Activated naive CD8-positive, alpha-beta T cell (primary cell): ENCODE data around the gene GRIK4.
"Not testable (repeated sequence)": the region's sequence is repeated elsewhere in the genome, so short reads cannot be mapped to it uniquely, and the experiment has no call there.

Source experiments
- H3K27ac Mint-ChIP-seq: one replicate; pipeline ENCODE4 v1.8.0; 2021; ENCODE audit warnings: mixed read lengths
- H3K27me3 Mint-ChIP-seq: one replicate; pipeline ENCODE4 v1.8.0; 2021; ENCODE audit warnings: mixed read lengths
- H3K36me3 Mint-ChIP-seq: one replicate; pipeline ENCODE4 v1.8.0; 2021; ENCODE audit warnings: mixed read lengths
- H3K4me1 Mint-ChIP-seq: one replicate; pipeline ENCODE4 v1.8.0; 2021; ENCODE audit warnings: low read depth, mixed read lengths
- H3K4me3 Mint-ChIP-seq: one replicate; pipeline ENCODE4 v1.8.0; 2021; ENCODE audit warnings: mild to moderate bottlenecking, mixed read lengths
- H3K9me3 Mint-ChIP-seq: one replicate; pipeline ENCODE4 v1.8.0; 2021; ENCODE audit warnings: low read depth, mixed read lengths

GRIK4 gene

GRCh38 chr11:120746836-120747609 is 235.5 kb downstream of the GRIK4 start:
- Mint-ChIP-seq H3K4me1 (no peaks in the 10 kb centered on the region), H3K36me3 (no peaks in the 10 kb centered on the region), H3K27ac (no peak overlapping the region), H3K9me3 (no peaks in the 10 kb centered on the region), H3K27me3 (peaks cover 4% of the 10 kb centered on the region), H3K4me3 (no peak overlapping the region)

GRCh38 chr11:120747850-120748814 is 236.6 kb downstream of the GRIK4 start:
- H3K4me1 Mint-ChIP-seq, result no peaks in the 10 kb centered on the region
- H3K36me3 Mint-ChIP-seq, result no peaks in the 10 kb centered on the region
- H3K27ac Mint-ChIP-seq, result no peak overlapping the region
- no peak overlapping the region for H3K4me3 Mint-ChIP-seq
- no peaks in the 10 kb centered on the region for H3K9me3 Mint-ChIP-seq
- H3K27me3 Mint-ChIP-seq, result peaks cover 4% of the 10 kb centered on the region

- Mint-ChIP-seq H3K36me3 (no peaks in the 10 kb centered on the region), H3K4me1 (no peaks in the 10 kb centered on the region), H3K27ac (no peak overlapping the region), H3K27me3 (peaks cover 4% of the 10 kb centered on the region), H3K4me3 (no peak overlapping the region), H3K9me3 (no peaks in the 10 kb centered on the region)
Measured at GRCh38 chr11:120749395-120749794, 237.8 kb downstream of the GRIK4 start.

- no peak overlapping the region for H3K27ac Mint-ChIP-seq
- peaks cover 4% of the 10 kb centered on the region for H3K27me3 Mint-ChIP-seq
- H3K4me3 Mint-ChIP-seq, result no peak overlapping the region
Measured at GRCh38 chr11:120750647-120751549, 239.3 kb downstream of the GRIK4 start.

GRCh38 chr11:120751550-120751949 is 240.0 kb downstream of the GRIK4 start:
- Mint-ChIP-seq H3K9me3 (no peaks in the 10 kb centered on the region), H3K4me3 (no peak overlapping the region), H3K27ac (no peak overlapping the region), H3K4me1 (no peaks in the 10 kb centered on the region), H3K36me3 (no peaks in the 10 kb centered on the region), H3K27me3 (peaks cover 6% of the 10 kb centered on the region)

More at GRCh38 chr11:120750647-120751549, 239.3 kb downstream of the GRIK4 start:
- H3K9me3 Mint-ChIP-seq, result no peaks in the 10 kb centered on the region
- H3K4me1 Mint-ChIP-seq, result no peaks in the 10 kb centered on the region
- no peaks in the 10 kb centered on the region for H3K36me3 Mint-ChIP-seq

GRCh38 chr11:120752668-120753067 is 241.1 kb downstream of the GRIK4 start:
- H3K4me3 Mint-ChIP-seq, result no peak overlapping the region
- H3K4me1 Mint-ChIP-seq, result no peaks in the 10 kb centered on the region
- H3K27me3 Mint-ChIP-seq, result peaks cover 6% of the 10 kb centered on the region
- no peaks in the 10 kb centered on the region for H3K9me3 Mint-ChIP-seq
- no peak overlapping the region for H3K27ac Mint-ChIP-seq
- no peaks in the 10 kb centered on the region for H3K36me3 Mint-ChIP-seq

- peaks cover 4% of the 10 kb centered on the region for H3K27me3 Mint-ChIP-seq
- H3K9me3 Mint-ChIP-seq, result no peaks in the 10 kb centered on the region
- H3K27ac Mint-ChIP-seq, result no peak overlapping the region
- H3K4me3 Mint-ChIP-seq, result no peak overlapping the region
- H3K36me3 Mint-ChIP-seq, result no peaks in the 10 kb centered on the region
- no peaks in the 10 kb centered on the region for H3K4me1 Mint-ChIP-seq
Measured at GRCh38 chr11:120756931-120757330, 245.4 kb downstream of the GRIK4 start.

GRCh38 chr11:120759046-120759445 is 247.5 kb downstream of the GRIK4 start:
- Mint-ChIP-seq H3K36me3 (no peaks in the 10 kb centered on the region), H3K27ac (no peak overlapping the region), H3K9me3 (no peaks in the 10 kb centered on the region), H3K4me1 (no peaks in the 10 kb centered on the region), H3K4me3 (no peak overlapping the region), H3K27me3 (peaks cover 8% of the 10 kb centered on the region)

- not testable (repeated sequence) for H3K9me3 Mint-ChIP-seq, H3K27ac Mint-ChIP-seq, H3K36me3 Mint-ChIP-seq, H3K4me3 Mint-ChIP-seq, H3K4me1 Mint-ChIP-seq
- peaks cover 18% of the 10 kb centered on the region for H3K27me3 Mint-ChIP-seq
Measured at GRCh38 chr11:120765710-120766109, 254.2 kb downstream of the GRIK4 start.

- Mint-ChIP-seq H3K36me3 (no peaks in the 10 kb centered on the region), H3K27me3 (peaks cover 18% of the 10 kb centered on the region), H3K27ac (no peak overlapping the region), H3K9me3 (peaks cover 4% of the 10 kb centered on the region), H3K4me3 (no peak overlapping the region), H3K4me1 (no peaks in the 10 kb centered on the region)
Measured at GRCh38 chr11:120766318-120766717, 254.8 kb downstream of the GRIK4 start.

- Mint-ChIP-seq H3K36me3 (no peaks in the 10 kb centered on the region), H3K27ac (no peak overlapping the region), H3K9me3 (peaks cover 4% of the 10 kb centered on the region), H3K27me3 (peaks cover 17% of the 10 kb centered on the region), H3K4me3 (no peak overlapping the region), H3K4me1 (no peaks in the 10 kb centered on the region)
Measured at GRCh38 chr11:120768949-120769348, 257.4 kb downstream of the GRIK4 start.

GRCh38 chr11:120769906-120770305 is 258.4 kb downstream of the GRIK4 start:
- Mint-ChIP-seq H3K4me1 (no peaks in the 10 kb centered on the region), H3K27ac (no peak overlapping the region), H3K9me3 (peaks cover 4% of the 10 kb centered on the region)

GRCh38 chr11:120771551-120772060 is 260.1 kb downstream of the GRIK4 start:
- Mint-ChIP-seq H3K4me3 (no peak overlapping the region), H3K4me1 (no peaks in the 10 kb centered on the region), H3K9me3 (peaks cover 4% of the 10 kb centered on the region), H3K27me3 (peaks cover 11% of the 10 kb centered on the region), H3K27ac (no peak overlapping the region), H3K36me3 (no peaks in the 10 kb centered on the region)

More at GRCh38 chr11:120769906-120770305, 258.4 kb downstream of the GRIK4 start:
- no peaks in the 10 kb centered on the region for H3K36me3 Mint-ChIP-seq
- H3K27me3 Mint-ChIP-seq, result peaks cover 15% of the 10 kb centered on the region
- no peak overlapping the region for H3K4me3 Mint-ChIP-seq

GRCh38 chr11:120773501-120774031 is 262.0 kb downstream of the GRIK4 start:
- H3K36me3 Mint-ChIP-seq, result no peaks in the 10 kb centered on the region
- no peak overlapping the region for H3K27ac Mint-ChIP-seq
- peaks cover 4% of the 10 kb centered on the region for H3K27me3 Mint-ChIP-seq
- H3K4me3 Mint-ChIP-seq, result no peak overlapping the region
- H3K4me1 Mint-ChIP-seq, result no peaks in the 10 kb centered on the region
- H3K9me3 Mint-ChIP-seq, result peaks cover 4% of the 10 kb centered on the region
